Heart left ventricle (tissue), 16 donors: ENCODE measurements around the gene SDHC. TPM values are rescaled to one million over a fixed set of nuclear protein-coding genes. Genes with fewer than 3 reads are reported as not detected.

ENCODE experiments used
- ATAC-seq, 4 donors: fragments of 200-7000 bp; cut with Tn5 transposase; one replicate each; pipeline ENCODE4 v1.9.1; 2020 to 2022; ENCODE audit warnings: moderate library complexity in 4 of 4, mild to moderate bottlenecking in 3 of 4, moderate number of reproducible peaks in 1 of 4
- DNase-seq, 5 donors: peaks; one replicate each; pipeline ENCODE4 v3.0.0-alpha.2; 2020
- H3K27ac ChIP-seq, 12 donors: fragments of 200-600 bp; sonication (generic) in 4 of 12; one replicate each; pipeline versions ENCODE4 v1.5.0 to v1.8.0; 2016 to 2022; ENCODE audit warnings: mild to moderate bottlenecking in 2 of 12
- H3K27me3 ChIP-seq, 9 donors: fragments of 200-600 bp; sonication (generic) in 2 of 9; one replicate each; pipeline versions ENCODE4 v1.5.1 to v1.8.0; 2016 to 2022; ENCODE audit warnings: mild to moderate bottlenecking in 3 of 9
- H3K36me3 ChIP-seq, 9 donors: fragments of 200-600 bp; sonication (generic) in 2 of 9; one replicate each; pipeline versions ENCODE4 v1.5.0 to v1.8.0; 2018 to 2022; ENCODE audit warnings: mild to moderate bottlenecking in 2 of 9
- H3K4me1 ChIP-seq, 12 donors: fragments of 200-600 bp; sonication (generic) in 4 of 12; one replicate each; pipeline versions ENCODE4 v1.5.0 to v1.8.0; 2016 to 2022; ENCODE audit warnings: mild to moderate bottlenecking in 3 of 12
- H3K4me3 ChIP-seq, 12 donors: fragments of 200-600 bp; sonication (generic) in 4 of 12; one replicate each; pipeline versions ENCODE4 v1.5.0 to v1.8.0; 2017 to 2022; ENCODE audit warnings: mild to moderate bottlenecking in 9 of 12, moderate library complexity in 4 of 12
- H3K9me3 ChIP-seq, 12 donors: fragments of 200-600 bp; sonication (generic) in 4 of 12; one replicate each; pipeline versions ENCODE4 v1.5.0 to v1.8.0; 2016 to 2022; ENCODE audit warnings: mild to moderate bottlenecking in 1 of 12
- CTCF ChIP-seq, 12 donors: fragments of 200-600 bp; sonication (generic) in 4 of 12; IDR thresholded peaks; one replicate each; pipeline versions ENCODE4 v1.5.0 to v1.8.0; 2018 to 2022; ENCODE audit warnings: antibody characterized with exemption in 12 of 12, mild to moderate bottlenecking in 5 of 12
- POLR2A ChIP-seq, 2 donors: fragments of 450-650 bp; IDR thresholded peaks; one replicate each; pipeline ENCODE4 v1.6.1; 2017; ENCODE audit warnings: antibody characterized with exemption in 2 of 2, mild to moderate bottlenecking in 2 of 2, moderate library complexity in 2 of 2
- WGBS, 4 donors: extraction: QIAGEN DNeasy Blood & Tissue Kit in 2 of 4; methylation state at CpG; one replicate each; pipeline versions ENCODE4 v1.1.5 to v1.1.7; 2013 to 2018; 5-methylcytosine and 5-hydroxymethylcytosine counted together
- intact Hi-C, 10 donors: fragments of 100-400 bp; cut with DNase I; formaldehyde crosslinking; loops; one replicate each; pipeline versions ENCODE4 v1.11.1 to v1.14.2; 2022
- polyA plus RNA-seq, 2 donors: library from polyadenylated mRNA; stranded (reverse); fragments of 200-250 nt; gene quantifications; one replicate each; pipeline ENCODE4 v1.2.3, GENCODE V29; 2013
- total RNA-seq, 9 donors: library from RNA; depleted of rRNA in 2 of 9; stranded (reverse); fragments of >200 nt in 2 of 9; fragmentation: NEBNext Ultra II Directional in 3 of 9; extraction: Animal tissue kit (Norgen Biotek cat#: 25700) in 3 of 9; gene quantifications; one replicate each; pipeline versions ENCODE4 v1.1.0 to v1.2.4, GENCODE V29; 2016 to 2023
- donor health status: ischemic (EF 13 %, LVEDD 7.1; RV severe dilation, severe dysfunction).
- donor health status: healthy with polysubstance abuse.
- donor health status: DM: no; HTN: yes; CAD: no.
- donor health status: DM: no; HTN: no; CAD: no.
- donor health status: ischemic (EF 25% LVEDD 6.9; RV normal size, moderate dysfunction).
- donor health status: ischemic (EF 25% LVEDD 5.7; RV mildly dilated, moderate dysfunction).
- donor health status: healthy.
- donor health status: DM: yes; HTN: yes; CAD: no.
- donor health status: ischemic (EF 35%, LVEDD 5.7; RV mildly dilated, moderate dysfunction).
- donor health status: nonischemic (EF 11% LVEDD 7.7; RV severe dilation, severe dysfunction).
- donor health status: DM: yes; HTN: yes; CAD: no.
- donor health status: PGD.
- donor health status: ischemic (EF 29% LVEDD 5.4; RV normal size, mild dysfunction).
- donor health status: nonischemic (EF 23%, LVEDD 6.1; RV moderate dilation, normal function).

Gene SDHC
- total and polyA plus RNA-seq, 11 donors: 50.6 to 408 (median 301) TPM

DNA sequence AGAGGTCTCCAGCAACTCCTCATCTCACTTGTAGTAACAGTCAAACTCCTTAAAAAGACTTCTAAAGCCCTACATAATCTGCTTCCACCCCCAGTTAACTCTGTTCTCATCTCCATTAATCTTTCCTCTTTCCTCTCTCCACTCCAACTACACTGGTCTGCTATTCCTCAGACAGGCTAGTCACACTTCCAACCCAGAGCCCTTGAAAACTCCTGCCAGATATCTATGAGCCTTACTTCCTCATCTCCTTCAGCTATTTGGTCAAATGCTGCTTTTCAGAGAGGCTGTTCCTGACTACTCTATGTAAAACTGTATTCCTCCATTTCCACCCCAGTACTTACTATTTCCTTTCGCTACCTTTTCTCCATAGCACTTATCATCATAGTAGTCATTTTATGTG, 31.2 kb upstream of the SDHC start:
- no peak for ATAC-seq
- Histone ChIP-seq H3K27ac (no peak overlapping the region), H3K4me1 (no peaks in the 10 kb centered on the region), H3K4me3 (no peak overlapping the region), H3K36me3 (no peaks in the 10 kb centered on the region), H3K27me3 (no peaks in the 10 kb centered on the region), H3K9me3 (no peaks in the 10 kb centered on the region)
- intact Hi-C loops: no loop called here
- no peak for DNase-seq
- no peak for TF ChIP-seq POLR2A (IDR thresholded peaks at IDR 0.05)
- no peak for TF ChIP-seq CTCF (IDR thresholded peaks at IDR 0.05)
- 96 to 98% (median 98%) methylated on average over 1 of the region's 1 CpG for WGBS, 4 donors

- Histone ChIP-seq H3K36me3 (no peaks in the 10 kb centered on the region), H3K9me3 (no peaks in the 10 kb centered on the region), H3K4me1 (no peaks in the 10 kb centered on the region), H3K27me3 (no peaks in the 10 kb centered on the region), H3K27ac (no peak overlapping the region), H3K4me3 (no peak overlapping the region)
- WGBS, 4 donors: 90 to 97% (median 93%) methylated on average over 2 of the region's 2 CpGs
- TF ChIP-seq POLR2A (IDR thresholded peaks at IDR 0.05) (no peak), CTCF (IDR thresholded peaks at IDR 0.05) (no peak)
- ATAC-seq (no peak), DNase-seq (no peak)
- intact Hi-C loops: no loop called here
These were observed 29.1 kb upstream of the SDHC start for GRCh38 chr1:161285113-161285512.

DNA sequence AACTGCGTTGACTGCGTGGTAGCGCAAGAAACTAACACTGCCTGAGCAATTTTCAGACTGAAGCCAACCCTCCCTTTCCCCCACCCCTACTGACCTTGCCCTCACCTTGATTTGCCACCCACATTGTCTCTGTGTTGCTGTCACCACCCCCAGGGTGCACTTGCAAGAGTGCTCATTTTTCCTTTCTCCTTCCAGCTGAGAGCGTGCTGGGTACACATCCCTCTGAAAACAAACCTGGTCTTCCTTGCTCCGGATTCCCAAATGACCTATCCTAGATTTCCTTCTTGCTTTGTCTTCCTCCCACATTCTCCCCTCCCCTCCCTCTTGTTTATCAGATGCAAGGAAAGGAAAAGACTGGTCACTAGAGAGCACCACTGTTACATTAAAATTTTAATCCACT, 28.7 kb upstream of the SDHC start:
- Histone ChIP-seq H3K4me3 (no peak overlapping the region), H3K4me1 (no peaks in the 10 kb centered on the region), H3K27me3 (no peaks in the 10 kb centered on the region), H3K9me3 (no peaks in the 10 kb centered on the region), H3K36me3 (no peaks in the 10 kb centered on the region), H3K27ac (no peak overlapping the region)
- TF ChIP-seq CTCF (IDR thresholded peaks at IDR 0.05) (no peak), POLR2A (IDR thresholded peaks at IDR 0.05) (no peak)
- ATAC-seq (no peak), DNase-seq (no peak)
- intact Hi-C loops: no loop called here
- WGBS, 4 donors: 60 to 76% (median 63%) methylated on average over 5 of the region's 5 CpGs

- H3K36me3 ChIP-seq: no peaks in the 10 kb centered on the region
- H3K9me3 ChIP-seq: no peaks in the 10 kb centered on the region
- TF ChIP-seq CTCF (IDR thresholded peaks at IDR 0.05) (no peak), POLR2A (IDR thresholded peaks at IDR 0.05) (no peak)
- no peak for DNase-seq
- WGBS, 4 donors: 94 to 99% (median 96%) methylated on average over 3 of the region's 3 CpGs
- intact Hi-C loops: no loop called here
- H3K27me3 ChIP-seq: no peaks in the 10 kb centered on the region
- H3K27ac ChIP-seq: no peak overlapping the region
- H3K4me1 ChIP-seq: no peaks in the 10 kb centered on the region
- ATAC-seq: no peak
- H3K4me3 ChIP-seq: no peak overlapping the region
These were observed 26.6 kb upstream of the SDHC start for GRCh38 chr1:161287482-161288054.
